Esophagus muscularis mucosa (tissue), 3 donors: ENCODE data around the gene TRAPPC5.

Experiments used
- POLR2A ChIP-seq: fragments of 450-650 bp; IDR thresholded peaks from one replicate; pipeline ENCODE4 v1.6.1; 2017; ENCODE audit warnings: antibody characterized with exemption, moderate library complexity, mild to moderate bottlenecking, low read depth
- POLR2AphosphoS5 ChIP-seq, 2 donors: sonication (generic); formaldehyde crosslinking; IDR thresholded peaks; one replicate each; pipeline ENCODE4 v1.6.1; 2017; ENCODE audit warnings: antibody characterized with exemption in 2 of 2
- TF ChIP-seq, protein P1 (sequence below), 3 experiments: fragments of 200-600 bp in 2 of 3; fragments of 450-650 bp in 1 of 3; sonication (generic) in 2 of 3; IDR thresholded peaks; one replicate each; pipeline ENCODE4 v1.5.1; 2017 to 2019; ENCODE audit warnings: antibody characterized with exemption in 3 of 3, mild to moderate bottlenecking in 2 of 3, moderate library complexity in 1 of 3

DNA sequence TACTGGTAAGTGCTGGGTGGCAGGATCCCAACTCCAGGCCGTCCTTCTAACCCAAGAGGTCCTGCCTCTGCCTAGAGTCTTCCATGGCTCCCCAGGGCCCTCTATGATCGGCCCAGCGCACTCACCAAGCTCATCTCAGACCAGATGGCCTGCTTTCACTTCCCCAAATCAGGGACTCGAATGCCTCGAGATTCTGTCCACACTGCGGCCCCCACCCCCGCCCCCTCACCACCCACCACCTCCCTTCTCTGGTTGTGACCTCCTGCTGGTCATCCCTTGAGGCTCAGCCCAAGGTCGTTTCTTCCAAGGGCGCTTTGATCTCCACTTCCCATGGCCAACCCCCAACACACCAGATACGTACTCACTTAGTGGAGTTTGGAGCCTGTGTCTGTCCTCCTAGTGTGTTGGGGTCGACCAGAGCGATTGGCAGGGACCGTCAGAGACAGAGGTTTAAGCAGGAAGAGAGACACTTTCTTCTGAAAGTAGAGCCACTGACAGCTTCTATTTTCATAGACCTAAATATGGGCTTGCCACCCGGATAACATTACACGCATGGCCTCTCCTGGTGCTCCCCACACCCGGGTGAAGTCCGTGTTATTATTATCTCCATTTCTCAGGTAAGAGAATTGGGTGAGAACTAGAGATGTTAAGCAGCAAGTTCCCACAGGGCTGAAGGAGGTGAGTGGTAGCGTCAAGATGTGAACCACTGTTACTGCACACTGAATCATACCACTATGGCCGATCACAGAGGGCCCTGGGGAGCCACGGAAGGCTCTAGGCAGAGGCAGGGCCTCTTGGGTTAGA, 21.2 kb downstream of the TRAPPC5 start, which contains the start of gene FCER2:
- TF ChIP-seq, protein P1, sequence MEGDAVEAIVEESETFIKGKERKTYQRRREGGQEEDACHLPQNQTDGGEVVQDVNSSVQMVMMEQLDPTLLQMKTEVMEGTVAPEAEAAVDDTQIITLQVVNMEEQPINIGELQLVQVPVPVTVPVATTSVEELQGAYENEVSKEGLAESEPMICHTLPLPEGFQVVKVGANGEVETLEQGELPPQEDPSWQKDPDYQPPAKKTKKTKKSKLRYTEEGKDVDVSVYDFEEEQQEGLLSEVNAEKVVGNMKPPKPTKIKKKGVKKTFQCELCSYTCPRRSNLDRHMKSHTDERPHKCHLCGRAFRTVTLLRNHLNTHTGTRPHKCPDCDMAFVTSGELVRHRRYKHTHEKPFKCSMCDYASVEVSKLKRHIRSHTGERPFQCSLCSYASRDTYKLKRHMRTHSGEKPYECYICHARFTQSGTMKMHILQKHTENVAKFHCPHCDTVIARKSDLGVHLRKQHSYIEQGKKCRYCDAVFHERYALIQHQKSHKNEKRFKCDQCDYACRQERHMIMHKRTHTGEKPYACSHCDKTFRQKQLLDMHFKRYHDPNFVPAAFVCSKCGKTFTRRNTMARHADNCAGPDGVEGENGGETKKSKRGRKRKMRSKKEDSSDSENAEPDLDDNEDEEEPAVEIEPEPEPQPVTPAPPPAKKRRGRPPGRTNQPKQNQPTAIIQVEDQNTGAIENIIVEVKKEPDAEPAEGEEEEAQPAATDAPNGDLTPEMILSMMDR (IDR thresholded peaks at IDR 0.05) = no peak
- TF ChIP-seq POLR2AphosphoS5 (IDR thresholded peaks at IDR 0.05) (no peak), POLR2A (no peak)
